ENCODE data around the gene KIF6.
"Not testable (repeated sequence)": the region's sequence is repeated elsewhere in the genome, so short reads cannot be mapped to it uniquely, and the experiment has no call there.

KIF6 gene

DNA sequence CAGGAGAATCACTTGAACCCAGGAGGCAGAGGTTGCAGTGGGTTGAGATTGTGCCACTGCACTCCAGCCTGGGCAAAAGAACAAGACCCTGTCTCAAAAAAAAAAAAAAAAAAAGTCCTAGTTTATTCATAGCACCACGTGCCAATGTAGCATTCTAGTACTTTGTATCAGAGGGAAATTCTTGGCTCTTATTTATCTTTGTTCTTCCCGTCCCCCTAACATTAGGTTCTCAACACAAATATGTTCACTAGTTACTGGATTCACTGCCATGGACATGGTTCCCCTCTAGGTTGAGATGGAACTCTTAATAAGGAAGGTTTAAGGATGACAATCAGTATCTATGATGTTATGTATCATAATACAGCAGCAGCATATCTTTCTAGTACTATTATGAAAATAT, 178.5 kb downstream of the KIF6 start:
- DNase-seq, result no peak

DNA sequence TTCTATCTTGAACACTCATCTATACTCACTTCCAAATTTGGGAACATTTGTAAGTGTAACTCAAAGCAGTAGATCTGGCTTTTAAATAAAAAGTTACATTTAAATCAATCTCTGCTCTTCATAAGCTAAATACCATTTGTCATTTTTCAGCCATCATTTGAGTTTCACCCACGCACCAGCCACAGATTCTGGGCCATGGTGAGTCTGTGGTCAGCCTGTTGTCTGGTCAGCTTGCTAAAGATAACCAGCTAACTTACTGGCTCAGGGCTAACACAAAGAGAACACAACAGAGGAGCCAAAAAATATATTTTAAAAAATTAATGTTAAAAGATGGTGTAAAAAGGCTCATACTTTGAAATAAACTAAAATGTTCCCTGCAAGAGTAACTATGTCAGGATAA, 181.3 kb downstream of the KIF6 start:
- no peak for DNase-seq

DNA sequence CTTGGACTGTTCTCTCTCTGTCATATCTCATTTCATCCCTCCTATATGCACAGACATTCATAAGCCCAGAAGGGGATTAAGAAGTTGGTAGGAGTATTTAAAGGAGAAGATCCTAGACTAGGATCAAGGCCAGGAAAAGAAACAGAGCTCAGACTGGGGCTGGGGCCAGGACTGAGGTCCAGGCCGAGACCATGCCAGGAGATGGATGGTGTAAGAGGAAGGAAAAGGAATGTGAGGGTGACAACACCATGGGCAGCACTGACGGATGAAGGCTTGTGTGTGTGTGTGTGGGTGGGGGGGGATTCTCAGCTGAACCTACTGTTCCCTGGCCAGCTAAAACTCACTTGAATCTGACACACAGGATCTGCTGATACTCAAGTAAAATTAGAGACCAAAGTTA, 182.1 kb downstream of the KIF6 start:
- DNase-seq, result no peak

DNA sequence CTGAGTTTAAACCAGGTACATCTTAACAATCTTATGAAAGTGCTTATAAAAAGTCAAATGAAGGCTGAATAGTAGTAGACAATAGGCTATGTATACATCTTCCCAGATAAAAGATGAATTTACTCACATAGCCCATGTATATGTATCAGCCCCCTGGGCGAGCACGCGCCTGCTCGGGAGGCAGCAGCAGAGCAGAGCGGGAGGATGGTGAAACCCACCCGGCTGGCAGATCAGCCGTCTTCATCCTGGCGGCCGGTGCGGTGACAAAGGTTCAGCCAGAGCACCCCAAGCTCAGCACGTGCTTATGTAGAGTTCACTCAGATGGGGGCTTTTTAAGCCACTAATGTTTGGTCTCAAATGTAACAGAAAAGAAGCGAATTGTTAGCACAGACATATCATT, 184.8 kb downstream of the KIF6 start:
- DNase-seq, result no peak

DNA sequence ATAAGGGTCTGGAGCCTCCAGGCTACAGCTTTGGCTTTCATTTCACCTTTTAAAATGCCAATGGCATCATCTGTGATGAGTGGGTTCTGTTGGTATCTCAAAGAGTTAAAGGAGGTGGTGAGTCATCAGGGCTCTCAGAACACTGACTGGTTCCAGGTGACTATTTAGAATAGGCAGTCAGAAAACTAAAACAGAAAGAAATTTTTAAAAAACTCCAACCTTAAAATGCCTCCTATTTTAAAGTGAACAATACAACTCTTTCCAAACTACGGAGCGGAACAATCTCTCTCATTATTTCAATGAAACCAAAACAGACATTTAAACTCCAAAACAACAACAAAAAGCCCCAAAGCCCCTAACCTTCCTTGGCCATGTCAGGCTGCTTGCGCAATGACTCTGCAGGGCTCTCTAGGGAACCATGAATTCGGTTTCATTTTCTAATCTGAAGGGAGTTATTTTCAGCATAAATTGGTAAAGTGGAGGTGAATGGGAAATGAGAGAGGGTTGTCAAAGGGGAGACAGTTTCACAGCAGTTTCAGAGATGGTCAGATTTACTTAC, 194.9 kb downstream of the KIF6 start:
- no peak for DNase-seq

DNA sequence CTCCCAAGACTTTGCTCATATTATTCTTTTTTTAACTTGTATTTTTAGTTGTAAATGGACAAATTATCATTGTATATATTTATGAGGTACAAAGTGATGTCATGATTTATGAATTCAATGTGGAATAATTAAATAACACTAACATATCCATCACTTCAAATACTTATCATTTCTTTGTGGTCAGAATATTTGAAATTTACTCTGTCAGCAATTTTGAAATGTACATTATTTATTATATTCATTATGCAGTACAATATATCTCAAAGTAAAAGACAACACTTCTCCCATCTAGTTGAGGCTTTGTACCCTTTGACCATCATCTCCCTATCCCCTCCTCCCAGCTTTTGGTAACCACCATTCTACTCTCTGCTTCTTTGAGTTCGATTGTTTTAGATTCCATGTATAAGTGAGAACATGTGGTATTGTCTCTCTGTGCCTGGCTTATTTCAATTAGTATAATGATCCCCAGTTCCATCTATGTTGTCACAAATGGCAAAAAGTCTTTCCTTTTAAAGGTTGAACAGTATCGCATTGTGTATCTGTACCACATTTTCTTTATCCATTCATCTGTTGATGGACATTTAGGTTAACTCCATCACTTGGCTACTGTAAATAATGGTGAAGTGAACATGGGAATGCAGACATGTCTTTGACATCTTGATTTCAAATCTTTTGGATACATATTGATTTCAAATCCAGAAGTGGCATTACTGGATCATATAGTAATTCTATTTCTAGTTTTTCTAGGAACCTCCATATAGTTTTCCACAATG, 197.2 kb downstream of the KIF6 start:
- no peak for DNase-seq

DNA sequence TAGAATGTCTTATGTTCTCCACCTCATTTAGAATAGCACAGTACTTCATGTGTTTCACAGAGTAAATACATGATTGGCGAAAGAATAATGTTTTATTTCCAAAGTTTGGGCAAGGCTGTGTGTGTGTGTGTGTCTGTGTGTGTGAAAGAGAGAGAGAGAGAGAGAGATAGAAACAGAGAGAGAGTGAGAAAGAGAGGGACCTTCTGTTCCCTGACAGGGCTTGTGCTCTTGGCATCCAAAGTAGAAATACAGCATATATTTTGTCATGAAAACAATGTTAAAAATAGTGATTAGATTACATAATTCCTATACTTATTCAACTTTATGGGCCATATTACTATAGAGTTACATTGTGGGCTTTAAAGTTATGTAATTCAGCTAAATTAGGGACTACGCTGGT, 201.2 kb downstream of the KIF6 start:
- DNase-seq, result no peak

DNA sequence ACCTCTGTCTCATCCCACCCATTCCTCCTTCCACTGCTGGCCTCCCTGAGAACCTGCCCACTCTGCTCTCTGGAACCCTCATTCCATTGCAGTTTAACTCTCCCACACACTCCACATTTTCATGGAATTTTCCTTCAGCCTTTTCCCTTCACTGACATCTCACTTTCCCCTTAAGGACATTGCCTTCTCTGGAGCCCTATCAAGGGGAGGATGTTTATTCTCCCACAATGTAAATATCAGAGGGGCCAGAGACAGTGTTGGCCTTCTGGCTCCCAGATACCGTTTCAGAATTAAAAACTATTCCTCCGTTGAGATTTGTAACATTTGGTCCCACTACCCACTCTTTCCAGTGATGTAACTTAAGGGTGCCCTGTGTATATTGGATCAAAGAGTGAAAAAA, 203.2 kb downstream of the KIF6 start:
- no peak for DNase-seq

DNA sequence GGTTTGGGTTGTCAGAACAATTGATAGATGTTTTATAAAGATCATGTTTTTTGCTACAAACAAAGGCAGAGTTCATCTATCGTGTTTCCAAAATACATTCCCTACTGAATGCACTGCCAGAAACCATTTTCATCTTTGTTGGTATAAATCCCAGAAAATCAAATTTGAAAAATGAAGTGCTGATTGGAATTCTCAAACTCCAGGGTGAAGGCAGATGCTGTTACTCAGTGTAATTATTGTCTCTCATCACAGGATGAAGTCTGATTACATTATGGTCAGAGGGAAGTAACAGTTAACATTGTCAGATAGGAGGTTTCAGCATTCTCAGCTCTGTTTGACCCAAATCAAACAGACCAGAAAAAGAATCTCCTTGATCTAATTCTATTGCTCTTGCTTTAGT, 204.3 kb downstream of the KIF6 start:
- no peak for DNase-seq

DNA sequence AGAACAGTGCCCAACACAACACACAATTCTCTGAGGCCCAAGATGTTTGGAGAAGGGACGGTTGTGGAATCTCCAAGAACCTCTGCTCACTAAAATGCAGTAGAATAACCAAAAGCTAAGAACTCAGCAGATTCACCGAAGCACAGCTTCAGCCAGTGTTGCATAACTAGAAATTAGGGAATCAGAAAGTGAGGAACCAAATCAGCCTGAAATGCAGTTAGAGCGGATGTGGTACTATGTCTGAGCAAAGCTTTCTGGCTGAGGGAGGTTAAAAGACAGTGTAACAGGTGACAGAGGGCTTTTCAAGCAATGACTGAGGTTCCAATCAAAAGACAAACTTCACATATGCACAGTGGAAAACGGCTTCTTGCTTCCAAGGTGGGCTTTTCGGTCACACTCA, 204.8 kb downstream of the KIF6 start:
- no peak for DNase-seq

DNA sequence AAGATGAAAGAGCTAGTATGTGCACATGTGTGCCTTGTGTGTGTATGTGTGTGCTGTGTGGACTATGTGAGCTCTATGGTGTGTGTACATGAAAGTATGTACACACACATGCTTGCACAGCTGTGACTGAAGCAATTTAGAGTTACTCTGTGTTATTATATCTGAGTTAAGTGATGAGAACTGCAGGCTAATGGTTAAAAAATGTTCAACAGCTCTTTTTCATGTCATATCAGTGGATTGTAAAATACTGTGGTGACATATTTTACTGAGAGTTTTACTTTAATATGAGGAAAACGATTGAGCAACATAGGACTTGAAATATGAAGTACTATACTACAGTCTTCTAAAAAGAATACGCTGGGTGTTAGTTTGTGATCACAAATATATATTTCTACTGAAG, 207.0 kb downstream of the KIF6 start:
- DNase-seq, result no peak

DNA sequence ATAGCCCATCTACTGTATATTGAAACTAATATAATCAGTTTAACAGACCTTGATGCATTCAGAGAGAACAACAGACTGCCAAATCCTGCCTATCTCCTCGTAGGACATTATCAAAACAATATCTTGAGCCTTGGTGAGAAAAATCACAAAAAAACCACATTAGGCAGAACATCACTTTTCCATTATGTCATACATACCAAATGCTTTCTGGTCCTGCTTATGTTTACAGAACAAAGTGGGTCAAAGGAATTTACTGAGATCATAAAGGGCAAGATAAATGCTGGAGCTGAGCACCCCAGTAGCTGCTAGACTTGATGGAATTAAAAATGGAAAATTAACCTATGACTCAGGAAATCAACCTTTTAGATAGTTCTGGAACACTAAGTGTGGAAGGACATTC, 207.5 kb downstream of the KIF6 start:
- DNase-seq, result no peak

DNA sequence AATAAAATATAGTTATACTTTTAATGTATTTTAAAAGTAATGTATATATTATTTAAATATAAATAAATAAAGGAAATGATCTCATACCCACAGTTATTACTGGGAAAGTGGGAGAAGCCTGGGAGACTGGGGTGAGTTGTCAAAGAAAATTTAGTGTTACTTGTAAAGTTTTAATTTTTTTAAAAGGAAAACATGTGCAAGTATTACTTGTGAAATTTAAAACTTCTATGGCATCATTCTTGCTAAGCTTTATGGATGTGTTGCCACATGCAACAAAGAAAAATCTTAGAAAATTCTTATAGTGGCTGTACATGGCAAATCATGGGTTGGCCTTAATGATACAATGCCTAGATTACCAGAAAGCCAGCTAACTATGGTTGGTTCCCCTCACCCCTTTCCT, 208.7 kb downstream of the KIF6 start:
- no peak for DNase-seq

DNA sequence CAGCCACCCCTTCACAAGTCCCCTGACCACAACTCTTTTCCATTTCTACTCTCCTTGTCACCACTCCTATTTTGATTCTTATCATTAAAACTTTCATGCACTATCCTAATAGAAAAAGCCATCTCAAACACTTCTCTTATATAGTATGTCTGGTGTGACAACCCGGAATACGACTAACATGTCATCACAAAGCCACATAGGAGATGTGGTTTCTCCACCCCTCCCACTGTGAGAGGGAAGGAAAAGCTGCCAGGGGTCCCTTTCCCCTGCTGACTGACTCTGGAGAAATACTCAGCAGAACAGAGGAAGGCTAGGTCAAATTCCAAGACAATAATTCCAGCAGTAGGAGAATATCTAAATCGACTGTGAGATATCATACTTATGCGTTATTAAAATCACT, 209.7 kb downstream of the KIF6 start:
- no peak for DNase-seq

DNA sequence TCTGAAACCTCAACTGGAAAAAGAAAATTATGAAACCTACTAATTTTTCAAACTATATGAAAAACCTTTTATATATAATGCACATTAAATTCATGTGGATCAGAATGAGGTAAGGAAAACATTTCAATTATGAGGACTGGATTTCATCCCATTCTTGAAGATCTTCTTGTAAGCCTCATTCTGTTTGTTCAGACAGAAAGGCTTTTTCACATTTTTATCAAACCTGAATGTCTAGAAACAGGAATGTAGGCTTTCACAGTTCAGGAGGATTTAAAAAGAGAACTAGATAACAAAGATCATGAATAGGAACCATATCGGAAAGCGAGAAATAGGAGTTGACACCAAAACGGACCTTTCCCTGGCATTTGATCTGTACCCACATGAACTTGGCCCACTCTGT, 210.2 kb downstream of the KIF6 start:
- DNase-seq, result no peak

DNA sequence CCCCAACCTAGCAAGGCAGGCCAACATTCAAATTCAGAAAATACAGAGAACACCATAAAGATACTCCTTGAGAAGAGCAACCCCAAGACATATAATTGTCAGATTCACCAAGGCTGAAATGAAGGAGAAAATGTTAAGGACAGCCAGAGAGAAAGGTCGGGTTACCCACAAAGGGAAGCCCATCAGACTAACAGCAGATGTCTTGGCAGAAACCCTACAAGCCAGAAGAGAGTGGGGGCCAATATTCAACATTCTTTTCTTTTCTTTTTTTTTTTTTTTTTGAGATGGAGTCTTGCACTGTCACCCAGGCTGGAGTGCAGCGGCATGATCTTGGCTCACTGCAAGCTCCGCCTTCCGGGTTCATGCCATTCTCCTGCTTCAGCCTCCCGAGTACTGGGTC, 215.4 kb downstream of the KIF6 start:
- not testable (repeated sequence) for DNase-seq

DNA sequence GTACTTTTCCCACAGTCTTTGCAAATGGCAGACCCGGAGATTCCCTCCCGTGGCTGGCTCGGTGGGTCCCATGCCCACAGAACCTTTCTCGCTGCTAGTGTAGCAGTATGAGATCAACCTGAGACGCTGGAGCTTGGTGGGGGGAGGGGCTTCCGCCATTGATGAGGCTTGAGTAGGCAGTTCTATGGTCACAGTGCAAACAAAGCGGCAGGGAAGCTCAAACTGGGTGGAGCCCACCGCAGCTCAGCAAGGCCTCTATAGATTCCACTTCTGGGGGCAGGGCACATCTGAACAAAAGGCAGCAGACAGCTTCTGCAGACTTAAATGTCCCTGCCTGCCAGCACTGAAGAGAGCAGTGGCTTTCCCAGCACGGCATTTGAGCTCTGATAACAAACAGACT, 216.7 kb downstream of the KIF6 start:
- DNase-seq, result peak; percentile 24 to 61 (median 57)

DNA sequence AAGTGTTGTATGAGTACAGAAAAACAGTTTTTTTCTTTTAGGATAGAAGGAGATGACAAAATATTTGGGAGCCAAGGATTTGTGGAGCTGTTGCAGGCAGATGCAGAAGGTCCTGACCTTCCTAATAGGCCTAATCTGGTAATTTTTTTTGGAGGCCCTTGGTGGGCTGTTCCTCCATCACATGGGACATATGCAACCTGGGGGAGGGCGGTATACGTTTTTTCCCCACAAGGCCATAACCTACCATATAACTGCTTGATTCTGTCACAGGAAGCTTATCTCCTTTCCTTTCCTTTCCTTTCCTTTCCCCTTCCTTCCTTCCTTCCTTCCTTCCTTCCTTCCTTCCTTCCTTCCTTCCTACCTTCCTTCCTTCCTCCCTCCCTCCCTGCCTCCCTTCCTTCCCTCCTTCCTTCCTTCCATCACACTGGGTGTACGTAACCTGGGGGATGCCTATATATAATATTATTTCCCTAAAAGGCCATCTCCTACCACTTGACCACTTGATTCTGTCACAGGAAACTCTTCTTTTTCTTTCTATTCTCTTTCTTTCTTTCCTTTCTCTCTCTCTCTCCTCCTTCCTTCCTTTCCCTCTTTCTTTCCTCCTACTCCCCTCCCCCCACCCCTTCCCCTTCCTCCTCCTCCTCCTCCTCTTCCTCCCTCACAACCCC, 217.7 kb downstream of the KIF6 start:
- no peak for DNase-seq

DNA sequence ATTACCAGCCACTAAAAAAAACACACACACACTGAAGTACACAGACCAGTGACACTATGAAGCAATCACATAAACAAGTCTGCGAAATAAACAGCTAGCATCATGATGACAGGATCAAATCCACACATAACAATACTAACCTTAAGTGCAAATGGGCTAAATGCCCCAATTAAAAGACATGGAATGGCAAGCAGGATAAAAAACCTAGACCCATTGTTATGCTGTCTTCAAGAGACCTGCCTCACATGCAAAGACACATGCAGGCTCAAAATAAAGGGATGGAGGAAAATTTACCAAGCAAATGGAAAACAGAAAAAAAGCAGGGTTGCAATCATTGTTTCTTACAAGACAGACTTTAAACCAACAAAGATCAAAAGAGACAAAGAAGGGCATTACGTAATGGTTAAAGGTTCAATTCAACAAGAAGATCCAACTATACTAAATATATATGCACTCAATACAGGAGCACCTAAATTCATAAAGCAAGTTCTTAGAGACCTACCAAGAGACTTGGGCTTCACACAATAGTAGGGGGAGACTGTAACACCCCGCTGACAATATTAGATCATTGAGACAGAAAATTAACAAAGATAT, 222.7 kb downstream of the KIF6 start:
- DNase-seq, result not testable (repeated sequence)

DNA sequence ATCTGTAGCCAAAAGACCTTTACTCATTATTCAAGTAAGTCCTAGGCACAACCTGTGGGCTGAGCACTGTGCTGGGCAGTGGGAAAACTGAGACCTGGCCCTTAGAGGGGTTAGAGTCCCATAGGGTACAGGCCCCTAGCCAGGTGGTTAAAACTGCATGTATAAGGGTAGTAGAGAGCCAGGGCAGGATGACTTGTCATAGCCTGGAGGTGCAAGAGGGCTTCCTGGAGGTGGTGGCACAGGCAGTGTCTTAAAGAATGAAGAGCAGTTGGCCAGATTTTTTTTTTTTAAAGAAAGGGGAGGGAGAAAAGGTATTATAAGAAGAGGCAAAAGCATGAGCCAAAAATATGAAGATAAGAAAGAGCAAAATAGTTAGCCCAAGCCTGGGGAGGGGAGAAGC, 226.2 kb downstream of the KIF6 start:
- no peak for DNase-seq

DNA sequence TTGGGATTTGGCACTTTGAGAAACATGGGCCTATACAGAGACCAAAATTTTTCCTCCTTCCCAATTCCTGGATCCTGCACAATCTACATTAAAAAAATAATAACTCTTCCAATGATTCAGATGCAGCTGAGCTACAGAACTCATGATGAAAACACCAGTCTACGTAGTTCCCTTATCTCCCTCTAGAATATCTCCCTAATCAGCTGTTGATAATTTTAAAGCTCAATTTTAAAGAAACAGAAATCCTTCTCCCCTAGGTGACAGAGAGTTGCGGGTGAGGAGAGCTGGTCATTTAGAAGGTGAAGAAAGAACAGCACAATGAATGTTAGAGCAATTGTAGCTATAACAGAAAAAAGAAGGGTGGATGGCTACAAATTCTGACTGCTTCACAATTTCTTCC, 227.1 kb downstream of the KIF6 start:
- no peak for DNase-seq

DNA sequence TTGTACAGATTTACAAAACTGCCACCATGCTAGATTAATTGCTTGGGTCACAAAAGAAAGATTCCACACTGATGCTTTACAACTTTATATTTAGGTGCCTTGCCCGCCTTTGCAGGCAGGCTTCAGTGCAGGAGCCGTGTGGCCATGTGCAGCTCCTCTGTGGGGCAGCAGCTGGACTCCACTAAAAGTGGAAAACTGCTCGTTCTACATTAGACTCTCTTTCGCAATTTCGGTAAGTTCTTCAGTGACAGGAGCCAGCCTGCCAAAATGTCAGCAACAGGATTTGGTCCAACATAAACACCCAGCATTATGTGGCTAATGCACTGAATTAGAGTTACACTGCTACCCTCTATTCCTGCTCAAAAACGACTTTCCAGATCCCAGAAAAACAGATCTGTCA, 228.3 kb downstream of the KIF6 start:
- no peak for DNase-seq

DNA sequence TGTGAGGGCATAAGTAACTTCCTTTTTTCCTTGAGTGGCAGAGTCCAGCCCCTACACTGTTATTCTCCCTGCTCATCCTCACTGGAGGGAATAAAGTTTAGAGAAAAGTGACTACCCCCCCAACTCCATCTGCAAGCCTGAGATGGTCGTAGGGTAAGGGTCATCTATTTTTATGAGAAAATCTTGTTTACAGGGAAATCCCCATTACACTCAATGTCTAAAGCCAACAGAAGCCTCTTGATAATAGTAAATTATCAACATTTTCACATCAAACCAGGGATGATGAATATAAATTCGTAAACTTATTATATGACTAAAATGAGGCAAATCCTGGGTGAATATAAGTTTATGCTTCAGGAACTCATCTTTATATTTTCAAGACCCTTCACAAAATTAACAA, 228.8 kb downstream of the KIF6 start:
- no peak for DNase-seq

DNA sequence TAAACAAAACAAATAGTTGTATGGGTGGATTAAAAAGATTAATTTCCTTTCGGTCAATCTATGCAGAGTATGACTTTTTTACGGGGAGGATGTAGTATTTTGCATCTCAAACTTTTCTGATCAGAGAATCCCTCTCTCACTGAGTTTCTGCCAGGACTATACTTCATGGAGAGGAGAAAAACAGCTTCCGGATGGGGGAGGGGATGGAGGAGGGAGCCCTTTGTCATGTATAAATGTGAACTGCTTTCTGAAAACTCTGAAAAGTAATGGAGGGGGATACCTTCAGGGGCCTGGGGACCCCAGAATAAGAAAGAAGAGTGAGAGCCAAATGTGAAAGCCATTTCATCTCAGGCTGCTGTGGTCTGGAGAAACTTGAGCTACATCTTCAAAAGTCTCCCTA, 229.6 kb downstream of the KIF6 start:
- DNase-seq, result no peak
